ENCODE measurements around the gene CAPN13. TPM values are rescaled to one million over a fixed set of nuclear protein-coding genes. Genes with fewer than 3 reads are reported as not detected.

Gene CAPN13
- total RNA-seq, 1 donor from 2014 or later, result not detected

- no peaks in the 10 kb centered on the region for H3K9me3 ChIP-seq (ENCODE audit: control insufficient read depth in 3 of 3, low read length in 3 of 3)
- H3K4me1 ChIP-seq (ENCODE audit: control insufficient read depth in 3 of 3, insufficient read depth in 3 of 3, low read length in 3 of 3), result peaks cover 8 to 20% (median 18%) of the 10 kb centered on the region in 3 donors
- no peaks in the 10 kb centered on the region for H3K36me3 ChIP-seq (ENCODE audit: control insufficient read depth in 3 of 3, insufficient read depth in 3 of 3, low read length in 3 of 3)
- no peak overlapping the region for H3K27ac ChIP-seq (ENCODE audit: low read depth, low read length)
- H3K27me3 ChIP-seq (ENCODE audit: control insufficient read depth in 3 of 3, insufficient read depth in 3 of 3, low read length in 3 of 3), result no peaks in the 10 kb centered on the region
- no peak overlapping the region for H3K9ac ChIP-seq (ENCODE audit: low read depth in 1 of 3, low read length in 3 of 3)
- H3K4me3 ChIP-seq (ENCODE audit: low read length in 3 of 3), result no peak overlapping the region
These were observed 121.2 kb downstream of the CAPN13 start for GRCh38 chr2:30686000-30686399.

GRCh38 chr2:30684996-30685395 lies 122.2 kb downstream of the CAPN13 start:
- H3K9ac ChIP-seq (ENCODE audit: low read depth in 1 of 3, low read length in 3 of 3), result no peak overlapping the region
- H3K4me1 ChIP-seq (ENCODE audit: control insufficient read depth in 3 of 3, insufficient read depth in 3 of 3, low read length in 3 of 3), result peaks cover 8 to 17% (median 14%) of the 10 kb centered on the region in 3 donors
- H3K27me3 ChIP-seq (ENCODE audit: control insufficient read depth in 3 of 3, insufficient read depth in 3 of 3, low read length in 3 of 3), result no peaks in the 10 kb centered on the region
- no peaks in the 10 kb centered on the region for H3K36me3 ChIP-seq (ENCODE audit: control insufficient read depth in 3 of 3, insufficient read depth in 3 of 3, low read length in 3 of 3)
- H3K4me3 ChIP-seq (ENCODE audit: low read length in 3 of 3), result no peak overlapping the region
- no peak overlapping the region for H3K27ac ChIP-seq (ENCODE audit: low read depth, low read length)
- no peaks in the 10 kb centered on the region for H3K9me3 ChIP-seq (ENCODE audit: control insufficient read depth in 3 of 3, low read length in 3 of 3)

- H3K27ac ChIP-seq (ENCODE audit: low read depth, low read length), result no peak overlapping the region
- no peaks in the 10 kb centered on the region for H3K36me3 ChIP-seq (ENCODE audit: control insufficient read depth in 3 of 3, insufficient read depth in 3 of 3, low read length in 3 of 3)
- no peaks in the 10 kb centered on the region for H3K9me3 ChIP-seq (ENCODE audit: control insufficient read depth in 3 of 3, low read length in 3 of 3)
- no peak overlapping the region for H3K9ac ChIP-seq (ENCODE audit: low read depth in 1 of 3, low read length in 3 of 3)
- H3K27me3 ChIP-seq (ENCODE audit: control insufficient read depth in 3 of 3, insufficient read depth in 3 of 3, low read length in 3 of 3), result no peaks in the 10 kb centered on the region
- H3K4me3 ChIP-seq (ENCODE audit: low read length in 3 of 3), result no peak overlapping the region
- H3K4me1 ChIP-seq (ENCODE audit: control insufficient read depth in 3 of 3, insufficient read depth in 3 of 3, low read length in 3 of 3), result peaks cover 8 to 13% (median 9%) of the 10 kb centered on the region in 3 donors
These were observed 122.7 kb downstream of the CAPN13 start for GRCh38 chr2:30684516-30684915.

DNA sequence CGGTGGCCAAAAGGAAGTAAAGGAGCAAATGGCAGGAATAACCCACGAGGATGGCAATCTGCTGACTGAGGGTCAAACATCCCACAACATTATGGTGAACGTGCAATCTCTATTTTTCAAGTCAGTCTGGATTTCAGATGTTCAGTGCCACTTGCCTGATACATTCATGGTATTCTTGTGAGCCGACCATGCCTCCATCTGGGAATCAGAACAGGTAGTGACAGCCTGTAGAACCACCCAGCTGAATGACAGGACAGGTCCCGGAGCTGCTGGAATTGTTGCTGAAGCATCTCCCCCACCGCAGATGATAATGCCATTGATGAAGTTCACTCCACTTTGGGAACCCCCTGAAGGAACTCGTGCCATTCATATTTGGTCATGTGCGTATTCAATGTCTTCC lies 123.2 kb downstream of the CAPN13 start:
- no peak overlapping the region for H3K4me3 ChIP-seq (ENCODE audit: low read length in 3 of 3)
- no peaks in the 10 kb centered on the region for H3K9me3 ChIP-seq (ENCODE audit: control insufficient read depth in 3 of 3, low read length in 3 of 3)
- H3K9ac ChIP-seq (ENCODE audit: low read depth in 1 of 3, low read length in 3 of 3), result no peak overlapping the region
- H3K36me3 ChIP-seq (ENCODE audit: control insufficient read depth in 3 of 3, insufficient read depth in 3 of 3, low read length in 3 of 3), result no peaks in the 10 kb centered on the region
- no peaks in the 10 kb centered on the region for H3K27me3 ChIP-seq (ENCODE audit: control insufficient read depth in 3 of 3, insufficient read depth in 3 of 3, low read length in 3 of 3)
- peaks cover 3 to 8% (median 4%) of the 10 kb centered on the region in 3 donors for H3K4me1 ChIP-seq (ENCODE audit: control insufficient read depth in 3 of 3, insufficient read depth in 3 of 3, low read length in 3 of 3)
- H3K27ac ChIP-seq (ENCODE audit: low read depth, low read length), result no peak overlapping the region

DNA sequence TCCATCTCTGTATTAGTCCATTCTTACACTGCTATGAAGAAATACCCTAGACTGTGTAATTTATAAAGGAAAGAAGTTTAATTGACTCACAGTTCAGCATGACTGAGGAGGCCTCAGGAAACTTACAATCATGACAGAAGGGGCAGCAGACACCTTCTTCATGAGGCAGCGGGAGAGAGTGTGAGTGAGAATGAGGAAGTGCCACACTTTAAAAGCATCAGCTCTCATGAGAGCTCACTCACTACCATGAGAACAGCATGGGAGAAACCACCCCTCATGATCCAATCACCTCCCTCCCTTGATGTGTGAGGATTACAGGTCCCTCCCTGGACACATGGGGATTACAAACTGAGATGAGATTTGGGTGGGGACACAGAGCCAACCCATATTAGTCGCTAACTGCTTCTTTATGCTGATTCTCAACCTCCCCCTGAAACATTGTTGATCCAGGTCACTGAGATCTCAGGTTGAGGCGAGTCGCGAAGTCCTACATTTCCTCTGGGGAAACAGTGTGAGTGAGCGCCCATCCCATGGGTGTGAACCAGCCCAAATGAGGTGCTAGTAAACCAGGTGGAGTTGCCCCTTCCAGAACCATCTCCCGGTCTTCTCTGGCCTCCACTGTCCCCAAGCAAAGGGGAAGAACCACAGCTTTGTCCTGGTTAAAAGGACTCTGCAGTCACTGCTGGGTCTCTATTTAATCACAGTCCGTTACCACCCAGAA lies 123.8 kb downstream of the CAPN13 start:
- Histone ChIP-seq H3K4me1 (ENCODE audit: control insufficient read depth in 3 of 3, insufficient read depth in 3 of 3, low read length in 3 of 3) (peaks cover 0 to 2% (median 0%) of the 10 kb centered on the region in 3 donors), H3K9ac (ENCODE audit: low read depth in 1 of 3, low read length in 3 of 3) (no peak overlapping the region), H3K27ac (ENCODE audit: low read depth, low read length) (no peak overlapping the region), H3K36me3 (ENCODE audit: control insufficient read depth in 3 of 3, insufficient read depth in 3 of 3, low read length in 3 of 3) (no peaks in the 10 kb centered on the region), H3K9me3 (ENCODE audit: control insufficient read depth in 3 of 3, low read length in 3 of 3) (no peaks in the 10 kb centered on the region), H3K4me3 (ENCODE audit: low read length in 3 of 3) (no peak overlapping the region), H3K27me3 (ENCODE audit: control insufficient read depth in 3 of 3, insufficient read depth in 3 of 3, low read length in 3 of 3) (no peaks in the 10 kb centered on the region)

- Histone ChIP-seq H3K9ac (ENCODE audit: low read depth in 1 of 3, low read length in 3 of 3) (no peak overlapping the region), H3K4me3 (ENCODE audit: low read length in 3 of 3) (no peak overlapping the region), H3K27me3 (ENCODE audit: control insufficient read depth in 3 of 3, insufficient read depth in 3 of 3, low read length in 3 of 3) (no peaks in the 10 kb centered on the region), H3K36me3 (ENCODE audit: control insufficient read depth in 3 of 3, insufficient read depth in 3 of 3, low read length in 3 of 3) (no peaks in the 10 kb centered on the region), H3K9me3 (ENCODE audit: control insufficient read depth in 3 of 3, low read length in 3 of 3) (no peaks in the 10 kb centered on the region), H3K27ac (ENCODE audit: low read depth, low read length) (no peak overlapping the region), H3K4me1 (ENCODE audit: control insufficient read depth in 3 of 3, insufficient read depth in 3 of 3, low read length in 3 of 3) (no peaks in the 10 kb centered on the region)
These were observed 126.2 kb downstream of the CAPN13 start for GRCh38 chr2:30681022-30681421.

- Histone ChIP-seq H3K9ac (ENCODE audit: low read depth in 1 of 3, low read length in 3 of 3) (no peak overlapping the region), H3K36me3 (ENCODE audit: control insufficient read depth in 3 of 3, insufficient read depth in 3 of 3, low read length in 3 of 3) (no peaks in the 10 kb centered on the region), H3K4me3 (ENCODE audit: low read length in 3 of 3) (no peak overlapping the region), H3K27ac (ENCODE audit: low read depth, low read length) (no peak overlapping the region), H3K4me1 (ENCODE audit: control insufficient read depth in 3 of 3, insufficient read depth in 3 of 3, low read length in 3 of 3) (no peaks in the 10 kb centered on the region), H3K27me3 (ENCODE audit: control insufficient read depth in 3 of 3, insufficient read depth in 3 of 3, low read length in 3 of 3) (no peaks in the 10 kb centered on the region), H3K9me3 (ENCODE audit: control insufficient read depth in 3 of 3, low read length in 3 of 3) (no peaks in the 10 kb centered on the region)
These were observed 127.1 kb downstream of the CAPN13 start for GRCh38 chr2:30680121-30680520.

GRCh38 chr2:30679426-30680088 lies 127.7 kb downstream of the CAPN13 start:
- no peak overlapping the region for H3K4me3 ChIP-seq (ENCODE audit: low read length in 3 of 3)
- H3K27me3 ChIP-seq (ENCODE audit: control insufficient read depth in 3 of 3, insufficient read depth in 3 of 3, low read length in 3 of 3), result no peaks in the 10 kb centered on the region
- H3K4me1 ChIP-seq (ENCODE audit: control insufficient read depth in 3 of 3, insufficient read depth in 3 of 3, low read length in 3 of 3), result no peaks in the 10 kb centered on the region
- no peak overlapping the region for H3K9ac ChIP-seq (ENCODE audit: low read depth in 1 of 3, low read length in 3 of 3)
- H3K36me3 ChIP-seq (ENCODE audit: control insufficient read depth in 3 of 3, insufficient read depth in 3 of 3, low read length in 3 of 3), result no peaks in the 10 kb centered on the region
- no peak overlapping the region for H3K27ac ChIP-seq (ENCODE audit: low read depth, low read length)
- H3K9me3 ChIP-seq (ENCODE audit: control insufficient read depth in 3 of 3, low read length in 3 of 3), result no peaks in the 10 kb centered on the region

GRCh38 chr2:30678410-30679137 lies 128.7 kb downstream of the CAPN13 start:
- H3K27me3 ChIP-seq (ENCODE audit: control insufficient read depth in 3 of 3, insufficient read depth in 3 of 3, low read length in 3 of 3), result no peaks in the 10 kb centered on the region
- H3K27ac ChIP-seq (ENCODE audit: low read depth, low read length), result no peak overlapping the region
- H3K36me3 ChIP-seq (ENCODE audit: control insufficient read depth in 3 of 3, insufficient read depth in 3 of 3, low read length in 3 of 3), result no peaks in the 10 kb centered on the region
- no peak overlapping the region for H3K4me3 ChIP-seq (ENCODE audit: low read length in 3 of 3)
- H3K9me3 ChIP-seq (ENCODE audit: control insufficient read depth in 3 of 3, low read length in 3 of 3), result no peaks in the 10 kb centered on the region
- H3K9ac ChIP-seq (ENCODE audit: low read depth in 1 of 3, low read length in 3 of 3), result no peak overlapping the region
- no peaks in the 10 kb centered on the region for H3K4me1 ChIP-seq (ENCODE audit: control insufficient read depth in 3 of 3, insufficient read depth in 3 of 3, low read length in 3 of 3)

DNA sequence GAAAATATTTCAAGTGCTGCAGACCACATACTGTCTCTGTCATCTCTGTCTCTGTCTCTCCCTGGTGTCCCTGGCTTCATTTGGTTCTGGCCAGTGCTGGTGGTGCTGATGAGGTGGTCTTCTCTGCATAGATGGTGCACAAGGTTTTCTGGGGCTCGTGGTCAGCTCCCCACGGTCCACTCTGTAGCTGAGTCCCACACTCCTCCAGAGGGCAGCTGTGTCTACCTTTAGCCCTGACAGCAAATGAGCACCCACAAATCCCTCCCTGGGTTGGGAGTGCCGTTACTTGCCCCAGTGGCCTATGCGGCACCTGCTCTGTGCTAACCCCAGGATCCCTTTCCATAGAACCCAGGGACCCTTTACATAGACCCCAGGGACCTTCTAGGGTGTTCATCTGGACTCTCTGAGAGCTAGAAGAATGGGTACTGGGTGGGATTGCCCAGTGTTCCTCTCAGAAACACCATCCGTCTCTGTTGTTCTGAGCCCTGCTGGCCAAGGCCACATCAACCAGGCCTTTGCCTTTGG lies 129.3 kb downstream of the CAPN13 start:
- no peaks in the 10 kb centered on the region for H3K4me1 ChIP-seq (ENCODE audit: control insufficient read depth in 3 of 3, insufficient read depth in 3 of 3, low read length in 3 of 3)
- no peaks in the 10 kb centered on the region for H3K9me3 ChIP-seq (ENCODE audit: control insufficient read depth in 3 of 3, low read length in 3 of 3)
- no peaks in the 10 kb centered on the region for H3K36me3 ChIP-seq (ENCODE audit: control insufficient read depth in 3 of 3, insufficient read depth in 3 of 3, low read length in 3 of 3)
- H3K27ac ChIP-seq (ENCODE audit: low read depth, low read length), result no peak overlapping the region
- H3K9ac ChIP-seq (ENCODE audit: low read depth in 1 of 3, low read length in 3 of 3), result no peak overlapping the region
- H3K4me3 ChIP-seq (ENCODE audit: low read length in 3 of 3), result no peak overlapping the region
- H3K27me3 ChIP-seq (ENCODE audit: control insufficient read depth in 3 of 3, insufficient read depth in 3 of 3, low read length in 3 of 3), result no peaks in the 10 kb centered on the region

Data from skeletal muscle tissue (tissue), 4 donors.